Measurements from ENCODE around the gene CDC42BPA.

DNA sequence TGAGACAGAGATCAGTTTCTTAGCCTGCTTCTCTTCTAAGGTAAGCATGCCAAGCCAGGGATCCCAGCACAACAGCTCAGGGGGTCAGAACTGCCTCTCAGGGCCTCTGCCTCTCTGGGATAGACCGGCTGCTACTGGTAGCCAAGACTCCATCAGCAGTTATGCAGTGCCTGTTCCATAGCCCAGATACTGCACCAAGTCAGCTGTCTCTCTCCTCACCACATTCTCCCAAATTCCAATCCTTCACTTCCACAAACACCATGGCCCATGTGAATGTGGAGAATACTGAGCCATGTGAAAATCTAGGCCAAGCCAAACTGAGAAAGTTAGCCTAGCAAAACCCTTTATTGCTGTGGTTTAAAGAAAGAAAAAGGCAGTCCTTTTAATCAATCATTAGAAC lies 37.5 kb downstream of the CDC42BPA start:
- TF ChIP-seq HMGXB4 (CRISPR knock-in tag; IDR thresholded peaks at IDR 0.05) (no peak), ATF2 (CRISPR knock-in tag; IDR thresholded peaks at IDR 0.05; ENCODE audit: borderline replicate concordance, low read depth) (no peak), CTCF (IDR thresholded peaks at IDR 0.05) (no peak), FOXP4 (CRISPR knock-in tag; IDR thresholded peaks at IDR 0.05) (no peak), HMGA2 (CRISPR knock-in tag; IDR thresholded peaks at IDR 0.05) (no peak), CREB1 (CRISPR knock-in tag; IDR thresholded peaks at IDR 0.05) (no peak), ATF1 (CRISPR knock-in tag; IDR thresholded peaks at IDR 0.05) (no peak), ZNF232 (CRISPR knock-in tag; IDR thresholded peaks at IDR 0.05) (no peak), ZNF396 (CRISPR knock-in tag; IDR thresholded peaks at IDR 0.05; ENCODE audit: borderline replicate concordance) (no peak)
- TF ChIP-seq, protein P1, sequence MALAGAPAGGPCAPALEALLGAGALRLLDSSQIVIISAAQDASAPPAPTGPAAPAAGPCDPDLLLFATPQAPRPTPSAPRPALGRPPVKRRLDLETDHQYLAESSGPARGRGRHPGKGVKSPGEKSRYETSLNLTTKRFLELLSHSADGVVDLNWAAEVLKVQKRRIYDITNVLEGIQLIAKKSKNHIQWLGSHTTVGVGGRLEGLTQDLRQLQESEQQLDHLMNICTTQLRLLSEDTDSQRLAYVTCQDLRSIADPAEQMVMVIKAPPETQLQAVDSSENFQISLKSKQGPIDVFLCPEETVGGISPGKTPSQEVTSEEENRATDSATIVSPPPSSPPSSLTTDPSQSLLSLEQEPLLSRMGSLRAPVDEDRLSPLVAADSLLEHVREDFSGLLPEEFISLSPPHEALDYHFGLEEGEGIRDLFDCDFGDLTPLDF (CRISPR knock-in tag; IDR thresholded peaks at IDR 0.05), result no peak
- TF ChIP-seq, protein P2, sequence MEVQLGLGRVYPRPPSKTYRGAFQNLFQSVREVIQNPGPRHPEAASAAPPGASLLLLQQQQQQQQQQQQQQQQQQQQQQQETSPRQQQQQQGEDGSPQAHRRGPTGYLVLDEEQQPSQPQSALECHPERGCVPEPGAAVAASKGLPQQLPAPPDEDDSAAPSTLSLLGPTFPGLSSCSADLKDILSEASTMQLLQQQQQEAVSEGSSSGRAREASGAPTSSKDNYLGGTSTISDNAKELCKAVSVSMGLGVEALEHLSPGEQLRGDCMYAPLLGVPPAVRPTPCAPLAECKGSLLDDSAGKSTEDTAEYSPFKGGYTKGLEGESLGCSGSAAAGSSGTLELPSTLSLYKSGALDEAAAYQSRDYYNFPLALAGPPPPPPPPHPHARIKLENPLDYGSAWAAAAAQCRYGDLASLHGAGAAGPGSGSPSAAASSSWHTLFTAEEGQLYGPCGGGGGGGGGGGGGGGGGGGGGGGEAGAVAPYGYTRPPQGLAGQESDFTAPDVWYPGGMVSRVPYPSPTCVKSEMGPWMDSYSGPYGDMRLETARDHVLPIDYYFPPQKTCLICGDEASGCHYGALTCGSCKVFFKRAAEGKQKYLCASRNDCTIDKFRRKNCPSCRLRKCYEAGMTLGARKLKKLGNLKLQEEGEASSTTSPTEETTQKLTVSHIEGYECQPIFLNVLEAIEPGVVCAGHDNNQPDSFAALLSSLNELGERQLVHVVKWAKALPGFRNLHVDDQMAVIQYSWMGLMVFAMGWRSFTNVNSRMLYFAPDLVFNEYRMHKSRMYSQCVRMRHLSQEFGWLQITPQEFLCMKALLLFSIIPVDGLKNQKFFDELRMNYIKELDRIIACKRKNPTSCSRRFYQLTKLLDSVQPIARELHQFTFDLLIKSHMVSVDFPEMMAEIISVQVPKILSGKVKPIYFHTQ (CRISPR knock-in tag; IDR thresholded peaks at IDR 0.05), result no peak
- TF ChIP-seq, protein P3, sequence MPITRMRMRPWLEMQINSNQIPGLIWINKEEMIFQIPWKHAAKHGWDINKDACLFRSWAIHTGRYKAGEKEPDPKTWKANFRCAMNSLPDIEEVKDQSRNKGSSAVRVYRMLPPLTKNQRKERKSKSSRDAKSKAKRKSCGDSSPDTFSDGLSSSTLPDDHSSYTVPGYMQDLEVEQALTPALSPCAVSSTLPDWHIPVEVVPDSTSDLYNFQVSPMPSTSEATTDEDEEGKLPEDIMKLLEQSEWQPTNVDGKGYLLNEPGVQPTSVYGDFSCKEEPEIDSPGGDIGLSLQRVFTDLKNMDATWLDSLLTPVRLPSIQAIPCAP (CRISPR knock-in tag; IDR thresholded peaks at IDR 0.05), result no peak
